HG03460 (cell line): ENCODE data around the gene CMTM7.

Experiments
- ATAC-seq: cut with Tn5 transposase; IDR thresholded peaks from one replicate; pipeline ENCODE4 v1.9.1; 2021; ENCODE audit not compliant: unreplicated experiment

Gene CMTM7

DNA sequence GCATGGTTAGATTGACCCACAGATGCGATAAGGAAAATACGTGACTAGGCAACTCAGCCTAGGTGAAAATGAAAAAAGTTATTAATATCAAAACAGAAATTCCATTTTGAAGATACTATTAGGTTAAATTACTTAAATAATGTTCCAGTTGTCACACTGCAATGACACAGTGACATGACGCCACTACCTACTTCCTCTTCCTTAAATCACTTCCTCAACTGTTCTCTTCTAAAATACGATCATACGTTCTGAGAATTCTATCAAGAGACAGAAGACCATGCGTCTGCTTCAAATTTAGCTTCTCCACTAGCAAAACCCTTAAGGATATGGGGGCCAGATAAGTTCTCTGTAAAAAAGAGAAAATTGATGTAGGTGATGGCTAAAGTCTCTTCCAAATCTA, 92.8 kb downstream of the CMTM7 start:
- ATAC-seq: peak; percentile 57

DNA sequence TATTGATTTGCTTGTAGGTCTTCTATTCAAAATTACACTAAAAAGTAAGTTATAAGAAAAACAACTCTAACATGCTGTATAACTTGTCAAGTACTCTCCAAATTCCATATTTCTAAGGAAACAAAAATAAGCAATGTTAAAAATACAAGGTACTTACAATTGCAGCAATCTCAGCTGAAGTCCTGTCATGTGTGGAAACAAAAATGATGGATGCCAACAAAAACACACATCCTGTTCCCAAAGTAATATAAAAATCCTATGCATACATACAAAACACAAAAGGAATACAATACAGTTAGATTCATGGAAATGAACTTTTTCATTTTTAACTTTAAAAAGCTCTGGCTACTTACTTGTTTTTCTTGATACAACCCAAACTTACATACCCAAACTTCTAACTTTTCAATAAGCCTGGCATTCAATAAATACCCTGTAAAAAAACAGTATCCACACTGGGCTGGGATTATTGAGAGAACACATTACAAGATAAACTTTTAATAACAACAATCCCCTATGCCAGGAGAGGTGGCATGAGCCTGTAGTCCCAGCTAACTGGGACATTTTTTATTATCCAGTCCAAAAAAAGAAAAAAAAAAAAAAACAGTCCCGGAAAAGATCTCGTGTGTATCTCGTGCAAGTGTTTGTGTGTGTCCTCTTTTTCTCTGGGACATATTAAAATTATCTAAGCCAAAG, 96.3 kb downstream of the CMTM7 start:
- ATAC-seq: no peak

DNA sequence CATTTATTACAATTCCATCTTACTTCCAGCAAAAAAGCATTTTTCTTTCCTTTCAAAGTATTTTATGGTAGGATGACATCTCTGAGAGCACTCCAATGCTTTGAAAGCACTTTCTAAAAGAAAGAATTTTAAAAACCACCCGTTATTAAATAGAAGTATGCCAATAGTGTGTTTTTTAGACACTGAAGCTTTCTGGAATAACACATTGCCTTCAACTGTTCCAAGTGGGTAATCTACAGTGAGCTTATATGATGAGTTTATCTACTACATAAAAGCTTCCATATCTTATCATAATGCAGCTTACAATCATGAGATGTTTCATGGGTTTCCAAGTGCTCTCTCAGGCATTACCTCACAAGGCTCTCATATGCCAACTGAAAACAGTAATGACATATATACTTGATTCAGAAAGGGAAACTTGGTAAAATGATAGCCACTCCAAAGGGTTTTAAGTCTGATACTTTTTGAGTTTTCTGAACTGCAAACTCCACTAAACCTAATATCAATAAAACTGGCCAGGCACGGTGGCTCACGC, 96.9 kb downstream of the CMTM7 start:
- no peak for ATAC-seq

DNA sequence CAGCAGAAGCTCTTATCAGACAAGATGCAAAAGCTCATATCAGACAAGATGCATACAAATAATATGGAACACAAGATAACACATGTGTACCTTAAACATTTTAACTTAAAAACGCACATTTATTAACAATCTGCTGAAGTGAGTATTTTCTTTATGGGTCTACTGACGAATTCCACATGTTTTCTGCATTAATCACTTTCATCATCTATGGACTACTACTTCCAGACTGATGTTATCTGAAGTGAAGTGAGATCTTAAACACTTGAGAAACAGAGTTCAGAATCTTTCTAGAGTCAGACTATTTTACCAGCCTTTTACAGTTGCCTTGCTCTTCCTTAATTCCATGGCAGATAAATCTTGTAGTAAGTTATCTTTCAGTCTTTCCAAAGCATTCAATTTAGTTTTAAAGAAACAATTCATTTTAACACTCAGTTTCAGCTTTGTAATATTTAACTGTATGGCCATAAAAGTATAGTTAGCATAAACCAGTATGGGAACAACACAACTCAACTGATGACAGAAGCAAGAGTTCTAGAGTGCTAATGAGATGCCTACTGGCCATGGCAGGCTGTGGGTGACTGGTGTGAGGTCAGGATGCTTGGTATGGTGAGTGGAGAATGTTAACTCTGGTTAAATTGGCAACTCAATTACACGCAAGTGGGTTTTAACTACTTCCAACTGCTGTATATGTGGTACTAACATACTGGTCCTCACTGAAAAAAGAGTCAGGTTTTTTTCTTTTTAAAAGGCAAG, 101.2 kb downstream of the CMTM7 start:
- ATAC-seq: no peak

DNA sequence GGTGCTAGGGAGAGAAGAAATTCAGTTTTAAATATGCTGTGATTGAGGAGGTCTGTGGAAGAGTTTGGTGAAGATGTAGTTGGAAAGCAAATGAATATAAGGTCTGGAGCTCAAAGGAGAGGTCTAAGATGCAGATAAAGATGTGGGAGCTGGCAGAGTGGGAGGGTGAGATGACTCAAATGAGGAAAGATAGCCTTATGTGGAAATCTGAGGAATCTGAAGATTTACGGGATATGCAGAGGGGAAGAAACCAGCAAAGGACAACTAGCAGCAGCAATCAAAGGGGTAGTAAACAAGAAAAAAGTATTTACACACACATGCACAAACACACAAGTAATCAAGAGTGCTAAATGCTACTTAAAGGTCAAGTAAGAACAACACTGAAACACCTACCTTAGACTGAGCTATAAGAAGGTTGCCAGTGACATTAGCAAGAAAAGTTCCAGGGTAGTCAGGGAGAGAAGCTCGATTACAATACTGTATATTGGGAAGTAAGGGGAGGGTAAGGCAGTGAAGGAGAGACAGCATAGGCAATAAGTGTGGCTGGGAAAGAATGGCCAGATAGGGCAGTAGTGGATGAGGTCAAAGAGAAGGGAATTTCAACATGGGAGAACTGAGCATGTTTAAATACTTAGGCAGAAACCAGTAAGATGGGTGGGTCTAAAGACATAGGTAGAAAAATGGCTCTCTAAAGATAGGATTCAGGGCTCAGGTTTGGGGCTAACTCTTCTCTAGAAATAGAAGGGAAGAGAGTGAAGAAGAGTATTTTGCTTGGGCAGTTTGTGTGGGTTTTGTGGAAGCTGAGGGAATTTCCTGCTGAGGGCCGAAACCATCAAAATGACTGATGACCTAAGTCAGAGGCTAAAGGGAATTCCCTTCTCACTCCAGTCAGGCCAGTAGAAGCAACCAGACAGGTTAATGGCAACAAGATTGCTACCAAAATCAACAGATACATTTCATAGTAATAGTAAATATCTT, 102.1 kb downstream of the CMTM7 start:
- ATAC-seq: peak; percentile 82

DNA sequence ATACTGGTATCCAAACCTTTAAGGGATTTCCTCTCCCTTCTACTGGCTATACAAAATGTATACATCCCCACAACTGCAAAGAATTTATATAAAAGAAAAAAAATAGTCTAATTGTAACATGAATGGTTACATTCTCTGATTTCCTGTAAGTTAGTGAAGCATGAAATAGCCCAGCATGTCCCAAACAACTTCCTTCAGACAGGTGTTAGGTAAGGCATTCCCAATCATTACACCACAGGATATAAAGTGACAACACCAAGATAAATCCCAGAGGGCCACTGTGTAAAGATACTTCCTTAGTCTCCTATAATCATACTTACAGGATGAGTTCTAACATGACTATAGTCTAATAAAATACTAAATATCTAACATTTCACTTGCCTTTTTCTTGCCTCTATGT, 103.4 kb downstream of the CMTM7 start:
- no peak for ATAC-seq

DNA sequence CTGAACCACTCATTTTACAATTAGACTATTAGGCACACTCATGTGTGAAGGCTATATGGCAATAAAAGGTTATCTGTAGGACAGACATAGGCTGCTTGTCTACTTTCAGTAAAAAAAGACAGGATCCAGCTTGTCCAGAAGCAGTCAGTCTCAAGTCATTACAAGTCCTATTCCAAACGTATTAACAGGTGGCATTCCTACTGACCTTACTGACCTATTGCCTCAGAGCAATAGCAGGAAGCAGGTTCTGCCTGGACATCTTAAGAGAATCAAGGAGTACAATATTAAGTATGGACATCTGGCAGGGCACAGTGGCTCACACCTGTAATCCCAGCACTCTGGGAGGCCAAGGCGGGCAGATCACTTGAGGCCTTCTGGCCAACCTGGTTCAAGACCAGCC, 104.0 kb downstream of the CMTM7 start:
- no peak for ATAC-seq

DNA sequence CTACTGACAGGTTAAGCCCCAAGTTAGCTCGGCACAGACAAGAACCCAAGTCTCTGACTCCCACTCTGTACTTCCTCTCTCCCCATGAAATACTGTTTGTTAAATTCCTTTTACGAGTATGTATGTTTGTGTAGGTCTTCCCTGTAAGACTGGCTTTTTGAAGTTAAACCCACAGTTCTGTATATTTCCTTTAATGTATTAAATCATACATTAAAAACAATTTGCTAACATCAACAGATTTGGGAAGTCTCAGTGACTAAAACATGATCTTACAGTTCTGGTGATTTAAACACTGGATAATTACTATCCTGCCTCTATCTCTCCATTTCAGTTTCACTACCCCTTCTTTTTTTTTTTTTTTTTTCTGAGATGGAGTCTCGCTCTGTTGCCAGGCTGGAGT, 106.6 kb downstream of the CMTM7 start:
- no peak for ATAC-seq

DNA sequence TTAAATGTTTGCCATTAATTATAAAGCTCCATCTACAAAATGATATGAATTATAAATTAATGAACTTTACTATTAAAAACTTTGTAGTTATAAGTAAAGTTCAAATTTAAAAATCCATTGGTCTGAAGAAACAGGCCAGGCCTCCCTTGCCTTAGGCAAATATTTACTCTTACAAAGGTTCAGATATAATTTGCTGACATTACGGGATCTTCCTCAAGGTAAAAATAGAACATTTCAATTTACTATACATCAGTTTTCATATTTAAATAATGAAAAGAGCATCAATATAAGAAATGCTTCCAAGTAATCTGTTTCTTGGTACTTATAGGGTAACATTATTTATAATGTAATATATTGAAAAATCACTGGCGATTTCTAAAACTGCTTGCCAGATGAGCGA, 107.3 kb downstream of the CMTM7 start:
- ATAC-seq: no peak

DNA sequence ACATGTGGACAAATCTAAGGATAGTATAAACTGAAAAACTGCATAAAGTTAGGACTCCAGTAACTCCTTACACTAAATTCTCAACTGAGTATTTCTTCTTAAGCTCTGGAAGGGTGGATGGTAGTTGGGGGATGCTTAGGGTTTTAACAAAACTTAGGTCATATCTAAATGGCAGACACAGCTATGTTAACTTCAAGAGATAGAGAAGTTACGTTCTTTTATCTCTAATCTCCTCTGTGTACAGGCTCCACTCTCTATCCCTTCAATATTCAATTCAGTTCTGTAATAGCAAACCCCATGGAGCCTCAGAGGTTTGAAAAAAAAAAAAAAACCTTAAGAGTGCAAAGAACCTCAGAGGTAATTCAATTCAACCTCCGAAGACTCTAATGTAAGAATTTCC, 107.9 kb downstream of the CMTM7 start:
- no peak for ATAC-seq

DNA sequence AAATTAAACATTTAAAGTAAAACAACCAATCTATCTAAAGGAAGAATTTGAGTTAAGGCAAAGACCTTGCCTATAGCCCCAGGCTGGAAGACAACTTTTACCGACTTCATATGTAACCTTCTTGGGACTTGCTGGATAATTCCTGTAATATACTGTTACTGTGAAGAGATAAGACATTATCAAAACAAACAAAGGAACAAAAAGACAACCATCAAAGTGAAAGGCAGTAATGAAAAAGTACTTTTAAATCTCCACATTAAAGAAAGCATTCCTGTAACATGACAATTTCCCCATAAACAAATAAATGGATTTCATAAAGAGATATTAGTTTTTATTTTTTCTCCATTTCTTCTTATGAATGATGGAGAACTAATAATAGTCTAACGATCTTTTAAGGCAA, 108.6 kb downstream of the CMTM7 start:
- ATAC-seq: no peak

DNA sequence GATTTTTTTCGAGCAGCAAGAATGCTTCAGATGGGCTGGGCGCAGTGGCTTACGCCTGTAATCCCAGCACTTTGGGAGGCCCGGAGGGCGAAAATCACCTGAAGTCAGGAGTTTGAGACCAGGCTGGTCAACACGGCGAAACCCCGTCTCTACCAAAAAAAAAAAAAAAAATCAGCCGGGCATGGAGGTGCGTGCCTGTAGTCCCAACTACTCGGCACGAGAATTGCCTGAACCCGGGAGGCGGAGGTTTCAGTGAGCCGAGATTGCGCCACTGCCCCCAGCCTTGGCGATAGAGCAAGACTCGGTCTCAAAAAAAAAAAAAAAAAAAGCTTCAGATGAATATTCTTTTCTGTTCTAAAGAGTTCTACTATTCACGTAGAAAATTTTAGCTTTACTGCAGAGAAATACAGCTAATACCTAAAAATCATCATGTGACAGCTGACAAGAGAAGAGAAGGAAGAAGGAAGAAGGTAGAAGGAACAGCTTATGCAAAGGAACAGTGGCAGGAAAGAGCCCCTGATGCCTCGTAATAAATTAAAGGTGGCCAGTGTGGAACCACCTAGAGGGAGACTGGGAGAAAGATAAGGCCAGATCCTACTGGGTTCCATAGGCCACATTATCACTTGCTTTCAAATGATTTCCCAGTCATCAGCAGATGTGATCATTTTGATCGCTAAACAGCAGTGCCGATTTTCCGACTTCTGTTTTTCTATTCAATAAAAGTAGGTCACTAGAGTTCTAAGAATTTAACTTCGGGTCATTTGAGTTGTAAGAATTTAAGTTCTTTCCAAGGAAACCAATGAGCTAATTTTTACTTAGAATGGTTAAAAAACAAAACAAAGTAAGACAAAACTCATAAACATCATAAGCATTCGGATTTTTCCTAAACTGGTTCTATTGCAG, 109.5 kb downstream of the CMTM7 start:
- ATAC-seq: no peak

DNA sequence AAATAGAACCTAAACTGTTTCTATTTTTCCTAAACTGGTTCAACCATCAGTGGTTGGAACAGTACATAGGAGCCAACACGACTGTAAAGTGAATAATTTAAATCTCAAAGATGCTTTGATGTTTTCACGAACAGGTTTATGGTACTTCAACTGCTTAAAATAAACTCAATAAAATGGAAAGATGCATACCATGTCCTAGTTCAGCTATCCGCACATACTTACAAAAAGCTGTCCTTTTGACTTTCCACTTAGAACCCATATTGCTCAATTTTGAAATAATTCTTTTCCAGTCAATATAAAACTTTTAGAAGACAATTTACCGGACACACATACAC, 110.1 kb downstream of the CMTM7 start:
- ATAC-seq: peak; percentile 6

DNA sequence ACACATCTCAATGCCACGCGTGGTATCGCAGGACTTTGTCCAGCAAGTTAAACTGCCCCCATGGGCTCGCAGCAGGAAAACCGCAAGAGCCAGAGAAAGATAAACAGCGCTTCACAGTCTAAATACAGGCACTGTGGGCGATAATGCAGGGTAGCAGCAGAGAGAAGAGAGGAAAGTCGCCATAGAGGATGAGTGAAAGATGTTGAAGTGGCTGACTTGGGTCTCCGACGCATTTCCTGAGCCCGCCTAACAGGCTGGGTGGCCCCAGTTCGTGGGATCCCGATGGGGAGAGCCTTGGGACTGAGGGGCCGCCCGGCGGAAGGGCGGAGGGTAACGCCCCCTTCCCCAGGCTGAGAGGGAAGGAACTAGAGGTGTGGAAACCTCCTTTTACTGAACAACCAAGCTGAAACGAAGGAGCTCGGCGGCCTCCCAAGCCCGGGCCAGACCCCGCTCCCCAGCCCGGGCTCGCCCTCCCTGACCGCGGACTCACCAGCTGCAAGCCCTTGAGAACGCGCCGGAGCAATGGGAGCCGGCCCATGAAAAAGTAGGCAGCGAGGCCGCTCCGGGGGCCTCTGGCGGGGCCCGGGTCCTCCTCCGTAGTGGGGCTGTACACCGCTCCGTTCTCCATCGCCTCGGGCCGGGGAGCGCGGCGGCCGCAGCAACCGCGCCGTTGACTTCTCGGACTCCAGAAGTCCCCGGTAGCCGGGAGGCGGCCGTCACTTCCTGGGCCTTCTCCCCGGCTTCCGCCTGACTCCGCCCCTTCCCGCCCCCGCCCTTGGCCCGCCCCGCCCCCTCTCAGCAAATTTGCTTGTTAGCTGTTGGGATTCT, 110.7 kb downstream of the CMTM7 start, which contains the start of gene CMTM6:
Gene CMTM6, minus strand, starts transcription at position 735 of the 828 bp plus-strand sequence. Its CDS starts 107 bp downstream, at position 628.
- ATAC-seq: peak; percentile 78

DNA sequence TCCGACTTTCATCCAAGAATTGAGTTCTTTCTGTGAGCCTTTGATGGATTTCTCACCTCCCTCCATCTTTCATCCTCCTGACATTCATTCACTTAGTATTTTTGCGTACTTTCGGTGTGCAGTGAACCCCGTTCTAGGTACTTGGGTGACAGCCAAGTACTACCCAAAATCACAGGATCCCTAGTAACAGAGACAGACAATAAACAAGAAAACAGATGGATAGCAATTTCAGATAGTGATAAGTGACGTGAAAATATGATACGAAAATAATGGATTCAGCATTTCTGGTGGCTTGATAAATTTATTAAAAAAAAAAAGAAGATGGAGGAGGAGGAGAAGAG, 111.3 kb downstream of the CMTM7 start:
- peak; percentile 13 for ATAC-seq
